PC-3 (cell line): ENCODE results near the gene C3orf52. TPM values are rescaled to one million over a fixed set of nuclear protein-coding genes. Genes with fewer than 3 reads are reported as not detected.
A peak's percentile ranks its signal among the peaks of the same experiment; 100 is the strongest.

Experiments
- ATAC-seq: fragments of 200-7000 bp; cut with Tn5 transposase; 2 replicates; pipeline ENCODE4 v1.9.1; 2020; ENCODE audit warnings: mild to moderate bottlenecking, moderate library complexity
- BruUV-seq: library from RNA; stranded (reverse); fragments of 400-500 nt; replicated peaks from 2 replicates; lab custom pipeline; 2021; lab: Mats Ljungman, UMichigan
- CTCF ChIA-PET: fragments of 300-600 bp; sonication (Branson Sonifier 250); formaldehyde crosslinking; loops from one replicate; lab custom pipeline; 2022; ENCODE audit warnings: antibody characterized with exemption; lab: Charles Lee
- POLR2A ChIA-PET: fragments of 300-600 bp; sonication (Branson Sonifier 250); formaldehyde crosslinking; loops from one replicate; lab custom pipeline; 2022; ENCODE audit warnings: antibody characterized with exemption; ENCODE audit not compliant: unreplicated experiment; lab: Charles Lee
- DNase-seq: peaks from one replicate; pipeline ENCODE4 v3.0.0-alpha.2; 2015
- H2AFZ ChIP-seq: fragments of 300-600 bp; sonication (generic); 2 replicates; pipeline ENCODE4 v1.6.0; 2016; ENCODE audit warnings: antibody characterized with exemption, low read length
- H3F3A ChIP-seq: fragments of 300-600 bp; sonication (generic); one replicate; pipeline ENCODE4 v1.6.0; 2017; ENCODE audit warnings: antibody characterized with exemption, low read length, control low read depth, mild to moderate bottlenecking; ENCODE audit not compliant: unreplicated experiment
- H3K27ac ChIP-seq: fragments of 300-600 bp; sonication (generic); 2 replicates; pipeline ENCODE4 v1.5.1; 2016; ENCODE audit warnings: mild to moderate bottlenecking, low read length
- H3K27me3 ChIP-seq: fragments of 300-600 bp; sonication (generic); 2 replicates; pipeline ENCODE4 v1.6.1; 2016; ENCODE audit warnings: low read length, mixed read lengths
- H3K36me3 ChIP-seq: fragments of 300-600 bp; sonication (generic); 2 replicates; pipeline ENCODE4 v1.6.1; 2016; ENCODE audit warnings: low read depth, mixed run types, low read length, mixed read lengths
- H3K4me1 ChIP-seq: fragments of 300-600 bp; sonication (generic); 2 replicates; pipeline ENCODE4 v1.5.1; 2016; ENCODE audit warnings: low read length; ENCODE audit not compliant: insufficient read depth
- H3K4me2 ChIP-seq: fragments of 300-600 bp; sonication (generic); 2 replicates; pipeline ENCODE4 v1.6.0; 2016; ENCODE audit warnings: low read length
- H3K4me3 ChIP-seq: fragments of 300-600 bp; sonication (generic); 2 replicates; pipeline ENCODE4 v1.5.1; 2016; ENCODE audit warnings: mild to moderate bottlenecking, low read length, mixed read lengths
- H3K79me2 ChIP-seq: fragments of 300-600 bp; sonication (generic); 2 replicates; pipeline ENCODE4 v1.6.1; 2017; ENCODE audit warnings: low read length, mixed read lengths
- H3K9ac ChIP-seq: fragments of 300-600 bp; sonication (generic); 2 replicates; pipeline ENCODE4 v1.6.0; 2016; ENCODE audit warnings: mild to moderate bottlenecking, low read length
- H3K9me2 ChIP-seq: fragments of 300-600 bp; sonication (generic); replicated peaks from 2 replicates; pipeline ENCODE4 v1.6.1; 2016; ENCODE audit warnings: mixed run types, low read length, mixed read lengths
- H3K9me3 ChIP-seq: fragments of 300-600 bp; sonication (generic); 2 replicates; pipeline ENCODE4 v1.6.1; 2016; ENCODE audit warnings: low read length, mixed read lengths
- H4K20me1 ChIP-seq: fragments of 300-600 bp; sonication (generic); 2 replicates; pipeline ENCODE4 v1.6.1; 2016; ENCODE audit warnings: low read length, mixed read lengths
- EZH2 ChIP-seq: fragments of 300-600 bp; sonication (generic); IDR thresholded peaks from one replicate; pipeline ENCODE4 v1.6.1; 2017; ENCODE audit warnings: antibody characterized with exemption, mild to moderate bottlenecking, low read length; ENCODE audit not compliant: unreplicated experiment
- EZH2phosphoT487 ChIP-seq: fragments of 300-600 bp; sonication (generic); IDR thresholded peaks from 2 replicates; pipeline ENCODE4 v1.6.1; 2018; ENCODE audit warnings: mild to moderate bottlenecking, antibody characterized with exemption, low read length, borderline replicate concordance
- intact Hi-C: fragments of 100-400 bp; cut with micrococcal nuclease; formaldehyde crosslinking; loops from 2 replicates; pipeline ENCODE4 v1.9.0; 2023
- total RNA-seq: library from RNA; depleted of rRNA; stranded (reverse); fragments of >200 nt; gene quantifications from 2 replicates; pipeline ENCODE4 v1.2.3, GENCODE V29; 2014
- TF ChIP-seq, protein P1 (sequence below): fragments of 300-600 bp; sonication (generic); conservative IDR thresholded peaks from 2 replicates; pipeline ENCODE4 v1.5.1; 2017; ENCODE audit warnings: antibody characterized with exemption, low read depth, mild to moderate bottlenecking, low read length

The C3orf52 gene
- total RNA-seq, 1 experiment from 2014 or later: 16.7 TPM

DNA sequence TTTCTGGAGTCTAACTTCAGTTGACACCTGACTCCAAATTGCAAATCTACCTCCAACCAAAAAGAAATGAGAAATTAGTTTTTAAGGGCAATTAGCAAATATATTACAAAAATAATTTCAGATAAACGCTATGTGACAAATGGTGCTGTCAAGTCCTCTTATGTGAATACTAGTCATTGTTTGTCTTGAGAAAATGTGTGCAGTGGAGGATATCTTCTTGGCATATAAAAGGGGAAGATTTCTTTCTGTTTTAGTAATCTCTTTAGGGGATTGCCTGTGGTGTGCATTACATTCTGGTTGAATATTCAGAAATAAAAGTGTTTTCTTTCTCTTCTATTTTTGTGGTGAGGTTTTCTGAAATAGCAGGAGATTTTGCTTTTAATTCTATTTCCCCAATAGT, 49.9 kb downstream of the C3orf52 start:
- no TSS peak for BruUV-seq
- Histone ChIP-seq H3K9ac (no peak overlapping the region), H3K36me3 (no peaks in the 10 kb centered on the region), H3K4me2 (no peak overlapping the region), H2AFZ (no peak overlapping the region), H3K27ac (no peak overlapping the region), H4K20me1 (no peaks in the 10 kb centered on the region), H3K9me3 (no peaks in the 10 kb centered on the region), H3K27me3 (no peaks in the 10 kb centered on the region), H3K4me3 (no peak overlapping the region), H3F3A (no peaks in the 10 kb centered on the region), H3K9me2 (no peaks in the 10 kb centered on the region), H3K79me2 (no peaks in the 10 kb centered on the region), H3K4me1 (peaks cover 11% of the 10 kb centered on the region)
- ATAC-seq (no peak), DNase-seq (no peak)
- TF ChIP-seq, protein P1, sequence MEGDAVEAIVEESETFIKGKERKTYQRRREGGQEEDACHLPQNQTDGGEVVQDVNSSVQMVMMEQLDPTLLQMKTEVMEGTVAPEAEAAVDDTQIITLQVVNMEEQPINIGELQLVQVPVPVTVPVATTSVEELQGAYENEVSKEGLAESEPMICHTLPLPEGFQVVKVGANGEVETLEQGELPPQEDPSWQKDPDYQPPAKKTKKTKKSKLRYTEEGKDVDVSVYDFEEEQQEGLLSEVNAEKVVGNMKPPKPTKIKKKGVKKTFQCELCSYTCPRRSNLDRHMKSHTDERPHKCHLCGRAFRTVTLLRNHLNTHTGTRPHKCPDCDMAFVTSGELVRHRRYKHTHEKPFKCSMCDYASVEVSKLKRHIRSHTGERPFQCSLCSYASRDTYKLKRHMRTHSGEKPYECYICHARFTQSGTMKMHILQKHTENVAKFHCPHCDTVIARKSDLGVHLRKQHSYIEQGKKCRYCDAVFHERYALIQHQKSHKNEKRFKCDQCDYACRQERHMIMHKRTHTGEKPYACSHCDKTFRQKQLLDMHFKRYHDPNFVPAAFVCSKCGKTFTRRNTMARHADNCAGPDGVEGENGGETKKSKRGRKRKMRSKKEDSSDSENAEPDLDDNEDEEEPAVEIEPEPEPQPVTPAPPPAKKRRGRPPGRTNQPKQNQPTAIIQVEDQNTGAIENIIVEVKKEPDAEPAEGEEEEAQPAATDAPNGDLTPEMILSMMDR: no peak
- TF ChIP-seq EZH2: no peak
- TF ChIP-seq EZH2phosphoT487: no peak
- ChIA-PET POLR2A (no interaction called here), CTCF (no interaction called here)
- intact Hi-C loops: loop anchor here (2.0 to 5.0 kb wide), 3 partner anchors 37 to 396 kb away; no protein-coding TSS in a partner anchor

DNA sequence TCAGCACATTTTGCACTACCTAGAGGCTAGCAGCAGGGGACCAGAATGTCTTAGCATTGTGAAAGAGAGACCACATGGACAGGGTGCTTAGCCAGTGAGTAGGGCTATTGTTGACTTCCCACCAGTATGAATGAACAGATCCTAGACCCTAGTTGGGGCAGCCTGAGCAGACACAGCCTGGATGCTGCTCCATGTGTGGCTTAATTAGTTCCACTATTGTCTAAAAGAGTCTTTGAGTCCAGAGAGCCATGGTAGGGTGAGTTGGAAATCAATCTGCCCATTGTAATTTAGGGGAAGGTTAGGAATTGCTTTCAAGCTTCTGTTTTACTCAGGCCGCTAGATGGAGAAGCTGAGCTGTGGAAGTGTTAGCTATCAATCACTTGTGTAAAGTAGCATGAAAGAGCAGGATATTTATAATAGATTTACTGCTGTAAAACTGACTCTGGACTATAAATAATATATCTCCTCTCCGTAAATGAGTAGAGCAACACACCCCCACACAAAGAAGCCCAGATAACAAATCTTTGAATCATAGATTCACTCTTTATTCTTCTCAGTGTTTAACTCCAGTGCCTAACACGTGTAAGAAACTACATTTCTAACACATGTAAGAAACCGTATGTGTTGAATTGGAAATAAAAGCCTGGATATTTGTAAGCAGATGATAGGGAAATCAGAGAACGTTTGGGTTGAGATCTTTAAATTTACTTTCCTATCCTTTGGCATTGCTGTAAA, 50.9 kb downstream of the C3orf52 start:
- H3K9ac ChIP-seq: no peak overlapping the region
- BruUV-seq: no TSS peak

More for the DNA sequence above, 50.9 kb downstream of the C3orf52 start:
- no peak overlapping the region for H3K4me3 ChIP-seq
- no peaks in the 10 kb centered on the region for H3F3A ChIP-seq
- no peaks in the 10 kb centered on the region for H4K20me1 ChIP-seq
- no peak overlapping the region for H2AFZ ChIP-seq
- ChIA-PET CTCF (interaction anchor here (0.5 to 1.9 kb wide), 10 partner anchors 10 to 511 kb away, joined by 3 to 18 read pairs (median 4); partner anchors contain the start of gene SLC9C1), POLR2A (no interaction called here)
- H3K9me3 ChIP-seq: no peaks in the 10 kb centered on the region
- no peaks in the 10 kb centered on the region for H3K9me2 ChIP-seq
- DNase-seq (peak; percentile 81), ATAC-seq (peak; percentile 83)
- peaks cover 11% of the 10 kb centered on the region for H3K4me1 ChIP-seq
- H3K27ac ChIP-seq: no peak overlapping the region
- no peak overlapping the region for H3K4me2 ChIP-seq
- no peaks in the 10 kb centered on the region for H3K79me2 ChIP-seq
- TF ChIP-seq, protein P1: peak; percentile 88
- TF ChIP-seq EZH2phosphoT487: no peak
- intact Hi-C loops: loop anchor here (1.0 to 5.0 kb wide), 6 partner anchors 36 to 395 kb away; no protein-coding TSS in a partner anchor
- no peaks in the 10 kb centered on the region for H3K36me3 ChIP-seq
- no peaks in the 10 kb centered on the region for H3K27me3 ChIP-seq
